Astrocyte of the spinal cord (primary cell): ENCODE data around the gene ADGRV1.

ENCODE experiments used
- DNase-seq: peaks from one replicate; pipeline ENCODE4 v3.0.0; 2011; ENCODE audit warnings: low read depth, low spot score
- H3K4me3 ChIP-seq: 2 replicates; pipeline ENCODE4 v1.5.1; 2011; ENCODE audit warnings: low read depth, mild to moderate bottlenecking, low read length, moderate library complexity
- CTCF ChIP-seq: IDR thresholded peaks from 2 replicates; pipeline ENCODE4 v1.5.1; 2012; ENCODE audit warnings: low read depth, mild to moderate bottlenecking, low read length, inconsistent platforms
- in situ Hi-C: cut with HindIII; loops from 2 replicates; pipeline ENCODE4 v1.10.0; 2017; ENCODE audit warnings: low sequenced_read_pairs

The ADGRV1 gene

GRCh38 chr5:91206734-91207133 is 648.1 kb downstream of the ADGRV1 start:
- in situ Hi-C loops: no loop called here
- H3K4me3 ChIP-seq: no peak overlapping the region
- DNase-seq: peak; percentile 72
- no peak for TF ChIP-seq CTCF

GRCh38 chr5:91207248-91207647 is 648.7 kb downstream of the ADGRV1 start:
- in situ Hi-C loops: no loop called here
- no peak for DNase-seq
- TF ChIP-seq CTCF: no peak
- H3K4me3 ChIP-seq: no peak overlapping the region

GRCh38 chr5:91211997-91212713 is 653.6 kb downstream of the ADGRV1 start:
- H3K4me3 ChIP-seq: no peak overlapping the region
- in situ Hi-C loops: no loop called here
- no peak for TF ChIP-seq CTCF
- DNase-seq: no peak

GRCh38 chr5:91212714-91213092 is 654.1 kb downstream of the ADGRV1 start:
- in situ Hi-C loops: no loop called here
- DNase-seq: peak; percentile 95
- TF ChIP-seq CTCF: no peak

More at GRCh38 chr5:91212714-91213092, 654.1 kb downstream of the ADGRV1 start:
- no peak overlapping the region for H3K4me3 ChIP-seq
